ENCODE results near the gene APOA4. TPM values are rescaled to one million over a fixed set of nuclear protein-coding genes. Genes with fewer than 3 reads are reported as not detected.
"Not testable (repeated sequence)": the region's sequence is repeated elsewhere in the genome, so short reads cannot be mapped to it uniquely, and the experiment has no call there.

Gene APOA4
- total RNA-seq, 2 donors from 2014 or later: not detected

DNA sequence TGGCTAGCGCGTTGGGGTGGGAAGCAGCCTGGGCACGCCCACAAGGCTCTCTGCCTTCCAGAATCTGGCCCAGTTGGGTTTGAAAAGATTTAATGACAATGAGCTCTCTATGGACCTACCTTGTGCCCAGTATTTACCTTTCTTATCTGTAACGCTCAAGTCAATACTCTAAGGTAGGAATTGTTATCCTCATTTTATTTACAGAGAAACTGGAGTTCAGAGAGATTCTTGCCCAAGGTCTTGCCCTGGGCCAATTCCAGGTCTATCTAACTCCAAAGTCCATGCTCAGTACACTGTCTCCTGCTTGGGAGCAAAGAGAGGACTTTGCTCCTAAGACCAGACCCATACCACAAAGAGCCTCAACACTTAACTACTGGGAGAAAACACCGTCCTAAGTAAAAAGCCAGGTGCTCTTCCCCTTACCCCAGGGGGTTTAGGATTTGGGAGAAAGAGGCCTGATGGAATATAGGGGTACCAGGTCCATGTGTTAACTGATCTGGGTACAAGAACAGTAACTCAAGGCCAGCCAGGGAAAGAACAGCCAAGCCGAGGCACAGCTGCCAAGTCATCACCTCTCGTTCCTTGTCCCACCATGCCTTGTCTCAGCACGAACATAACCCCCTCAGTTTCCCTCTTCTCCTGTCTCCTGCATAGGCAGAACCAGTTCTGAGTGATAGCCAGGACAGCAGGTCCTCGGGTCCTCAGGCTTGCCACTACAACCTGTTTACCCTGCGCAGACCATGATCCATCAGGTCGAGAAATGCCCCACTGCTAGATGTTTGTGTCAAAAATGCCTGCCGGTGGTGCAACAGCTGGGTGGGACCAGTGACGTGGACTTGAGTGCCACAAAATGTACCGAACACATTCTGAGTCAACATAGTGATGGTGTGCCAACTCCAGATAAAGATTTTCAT, 14.6 kb downstream of the APOA4 start:
- Histone ChIP-seq H3K9ac (ENCODE audit: low read depth in 2 of 2, low read length in 2 of 2) (no peak overlapping the region), H3K27me3 (no peaks in the 10 kb centered on the region), H3K4me1 (no peaks in the 10 kb centered on the region), H3K36me3 (no peaks in the 10 kb centered on the region), H3K9me3 (no peaks in the 10 kb centered on the region), H3K4me3 (no peak overlapping the region), H3K27ac (no peak overlapping the region)
- no peak for TF ChIP-seq CTCF (IDR thresholded peaks at IDR 0.05)
- intact Hi-C loops (cut with DNase I): no loop called here
- DNase-seq: peak; percentile 67

DNA sequence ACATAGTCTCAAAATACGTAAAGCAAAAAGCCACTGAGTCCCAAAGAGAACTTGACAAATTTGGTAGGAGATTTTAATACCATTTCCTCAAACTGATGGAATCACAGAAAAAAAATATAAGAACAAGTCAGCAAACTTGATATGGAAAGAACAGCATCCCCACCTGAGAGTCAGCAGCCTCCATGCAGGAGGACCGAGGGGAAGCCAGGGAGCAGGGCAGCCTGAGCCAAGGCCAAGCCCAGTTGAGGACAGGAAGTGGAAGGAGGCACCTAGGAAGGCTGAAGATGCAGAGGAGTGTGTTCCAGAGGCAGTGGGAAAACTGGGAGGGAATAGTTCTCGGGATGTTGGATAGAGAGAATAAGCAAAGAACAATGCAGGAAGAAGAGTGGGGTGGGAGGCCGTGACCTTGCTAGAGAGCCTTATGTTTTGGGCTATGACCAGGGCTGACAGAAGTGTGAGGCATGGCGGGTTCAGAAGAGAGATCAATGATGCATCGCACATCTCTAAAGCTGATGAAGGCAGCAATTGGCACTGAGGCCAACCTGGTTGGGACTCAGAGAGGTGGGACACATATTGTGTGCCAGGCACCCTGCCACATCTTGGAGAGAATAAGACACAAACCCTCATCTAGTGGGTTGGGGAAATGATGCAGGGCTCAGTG, 15.4 kb downstream of the APOA4 start:
- Histone ChIP-seq H3K27ac (no peak overlapping the region), H3K9me3 (no peaks in the 10 kb centered on the region), H3K4me3 (no peak overlapping the region), H3K4me1 (no peaks in the 10 kb centered on the region), H3K36me3 (no peaks in the 10 kb centered on the region), H3K9ac (ENCODE audit: low read depth in 2 of 2, low read length in 2 of 2) (no peak overlapping the region), H3K27me3 (no peaks in the 10 kb centered on the region)
- DNase-seq: no peak
- TF ChIP-seq CTCF (IDR thresholded peaks at IDR 0.05): no peak
- intact Hi-C loops (cut with DNase I): no loop called here

- no peaks in the 10 kb centered on the region for H3K4me1 ChIP-seq
- no peaks in the 10 kb centered on the region for H3K27me3 ChIP-seq
- no peaks in the 10 kb centered on the region for H3K9me3 ChIP-seq
- H3K27ac ChIP-seq: no peak overlapping the region
- H3K4me3 ChIP-seq: no peak overlapping the region
- H3K36me3 ChIP-seq: no peaks in the 10 kb centered on the region
- H3K9ac ChIP-seq (ENCODE audit: low read depth in 2 of 2, low read length in 2 of 2): no peak overlapping the region
- no peak for DNase-seq
- intact Hi-C loops (cut with DNase I): no loop called here
- TF ChIP-seq CTCF (IDR thresholded peaks at IDR 0.05): no peak
These were observed 19.1 kb downstream of the APOA4 start for GRCh38 chr11:116804001-116804400.

- H3K36me3 ChIP-seq; H3K27ac ChIP-seq; H3K4me1 ChIP-seq; H3K4me3 ChIP-seq; H3K9ac ChIP-seq (ENCODE audit: low read depth in 2 of 2, low read length in 2 of 2); DNase-seq; H3K27me3 ChIP-seq; H3K9me3 ChIP-seq; intact Hi-C loops (cut with DNase I): not testable (repeated sequence)
These were observed 21.4 kb downstream of the APOA4 start for GRCh38 chr11:116801662-116802061.

DNA sequence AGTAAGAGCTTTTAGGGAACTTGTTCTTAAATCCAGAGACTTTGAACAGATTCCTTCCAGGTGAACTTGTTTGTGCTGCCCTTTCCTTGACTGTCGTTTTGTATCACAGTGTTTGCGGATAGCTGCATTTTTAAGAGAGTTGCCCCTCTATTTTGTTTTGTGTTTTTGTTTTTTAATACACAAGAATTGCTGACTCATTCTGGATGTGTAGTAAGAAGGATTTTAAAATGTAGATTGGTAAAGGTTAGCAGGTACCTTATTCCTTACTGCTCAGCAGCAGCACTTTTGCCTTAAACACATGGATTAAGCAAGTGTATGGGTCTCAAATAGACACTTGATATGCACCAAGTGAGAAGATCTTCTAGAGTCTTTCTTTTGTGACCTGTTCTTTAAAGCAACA, 22.5 kb downstream of the APOA4 start:
- intact Hi-C loops (cut with DNase I): no loop called here
- Histone ChIP-seq H3K27me3 (no peaks in the 10 kb centered on the region), H3K9me3 (no peaks in the 10 kb centered on the region), H3K4me3 (no peak overlapping the region), H3K4me1 (no peaks in the 10 kb centered on the region), H3K9ac (ENCODE audit: low read depth in 2 of 2, low read length in 2 of 2) (no peak overlapping the region), H3K36me3 (no peaks in the 10 kb centered on the region), H3K27ac (no peak overlapping the region)
- no peak for TF ChIP-seq CTCF (IDR thresholded peaks at IDR 0.05)
- no peak for DNase-seq

GRCh38 chr11:116798368-116798767, 24.7 kb downstream of the APOA4 start:
- Histone ChIP-seq H3K27ac (no peak overlapping the region), H3K9me3 (no peaks in the 10 kb centered on the region), H3K4me3 (no peak overlapping the region), H3K9ac (ENCODE audit: low read depth in 2 of 2, low read length in 2 of 2) (no peak overlapping the region), H3K4me1 (no peaks in the 10 kb centered on the region), H3K27me3 (no peaks in the 10 kb centered on the region), H3K36me3 (no peaks in the 10 kb centered on the region)
- no peak for DNase-seq
- no peak for TF ChIP-seq CTCF (IDR thresholded peaks at IDR 0.05)
- intact Hi-C loops (cut with DNase I): no loop called here

Measured in colonic mucosa (tissue), 4 donors.